ENCODE measurements around the gene TSC22D2.

TSC22D2 gene

DNA sequence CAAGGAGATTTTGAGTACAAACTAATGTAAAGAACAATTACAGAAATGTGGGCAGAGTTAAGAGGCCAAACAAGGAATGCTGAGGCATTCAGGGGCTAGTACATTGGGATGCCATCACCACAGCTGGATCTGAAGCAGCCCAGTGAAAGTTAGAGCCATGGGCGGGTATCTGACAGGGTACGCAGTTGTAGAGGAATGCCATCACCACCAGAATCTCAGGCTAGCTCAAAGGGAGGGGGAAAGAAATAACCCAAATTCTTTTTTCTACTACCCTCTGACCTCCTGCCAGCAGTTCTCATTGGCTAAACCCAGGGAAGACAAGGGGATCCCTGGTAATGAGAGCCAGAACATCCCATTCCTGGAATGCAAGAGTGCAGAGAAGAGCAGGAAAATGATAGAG, 9.0 kb upstream of the TSC22D2 start:
- Histone ChIP-seq H3K9ac (ENCODE audit: low read depth, low read length, poor library complexity, severe bottlenecking) (no peak overlapping the region), H3K9me2 (replicated peaks; ENCODE audit: low read depth, low read length) (no peaks in the 10 kb centered on the region), H3K4me1 (ENCODE audit: insufficient read depth, low read length, poor library complexity, severe bottlenecking) (no peaks in the 10 kb centered on the region), H3K27me3 (ENCODE audit: insufficient read depth, low read length, poor library complexity, severe bottlenecking) (no peaks in the 10 kb centered on the region), H3K4me3 (ENCODE audit: low read length, poor library complexity, severe bottlenecking) (no peak overlapping the region), H3K79me2 (ENCODE audit: insufficient read depth, low read length) (no peaks in the 10 kb centered on the region), H3K4me2 (ENCODE audit: low read depth, low read length, poor library complexity, severe bottlenecking) (no peak overlapping the region), H3K9me3 (ENCODE audit: insufficient read depth, low read depth, low read length) (no peaks in the 10 kb centered on the region), H3K36me3 (ENCODE audit: insufficient read depth, low read length) (no peaks in the 10 kb centered on the region), H4K20me1 (ENCODE audit: insufficient read depth, low read length, poor library complexity, severe bottlenecking) (no peaks in the 10 kb centered on the region), H2AFZ (ENCODE audit: low read length) (no peak overlapping the region), H3F3A (ENCODE audit: low read depth) (no peaks in the 10 kb centered on the region)
- TF ChIP-seq, protein P1, sequence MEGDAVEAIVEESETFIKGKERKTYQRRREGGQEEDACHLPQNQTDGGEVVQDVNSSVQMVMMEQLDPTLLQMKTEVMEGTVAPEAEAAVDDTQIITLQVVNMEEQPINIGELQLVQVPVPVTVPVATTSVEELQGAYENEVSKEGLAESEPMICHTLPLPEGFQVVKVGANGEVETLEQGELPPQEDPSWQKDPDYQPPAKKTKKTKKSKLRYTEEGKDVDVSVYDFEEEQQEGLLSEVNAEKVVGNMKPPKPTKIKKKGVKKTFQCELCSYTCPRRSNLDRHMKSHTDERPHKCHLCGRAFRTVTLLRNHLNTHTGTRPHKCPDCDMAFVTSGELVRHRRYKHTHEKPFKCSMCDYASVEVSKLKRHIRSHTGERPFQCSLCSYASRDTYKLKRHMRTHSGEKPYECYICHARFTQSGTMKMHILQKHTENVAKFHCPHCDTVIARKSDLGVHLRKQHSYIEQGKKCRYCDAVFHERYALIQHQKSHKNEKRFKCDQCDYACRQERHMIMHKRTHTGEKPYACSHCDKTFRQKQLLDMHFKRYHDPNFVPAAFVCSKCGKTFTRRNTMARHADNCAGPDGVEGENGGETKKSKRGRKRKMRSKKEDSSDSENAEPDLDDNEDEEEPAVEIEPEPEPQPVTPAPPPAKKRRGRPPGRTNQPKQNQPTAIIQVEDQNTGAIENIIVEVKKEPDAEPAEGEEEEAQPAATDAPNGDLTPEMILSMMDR (conservative IDR thresholded peaks at IDR 0.05; ENCODE audit: low read length), result no peak
- no peak for TF ChIP-seq EZH2phosphoT487 (IDR thresholded peaks at IDR 0.05; ENCODE audit: borderline replicate concordance)

- Histone ChIP-seq H2AFZ (ENCODE audit: low read length) (no peak overlapping the region), H3K27me3 (ENCODE audit: insufficient read depth, low read length, poor library complexity, severe bottlenecking) (no peaks in the 10 kb centered on the region), H3K4me2 (ENCODE audit: low read depth, low read length, poor library complexity, severe bottlenecking) (no peak overlapping the region), H3K79me2 (ENCODE audit: insufficient read depth, low read length) (no peaks in the 10 kb centered on the region), H3K9ac (ENCODE audit: low read depth, low read length, poor library complexity, severe bottlenecking) (no peak overlapping the region), H4K20me1 (ENCODE audit: insufficient read depth, low read length, poor library complexity, severe bottlenecking) (no peaks in the 10 kb centered on the region), H3K36me3 (ENCODE audit: insufficient read depth, low read length) (no peaks in the 10 kb centered on the region), H3K9me3 (ENCODE audit: insufficient read depth, low read depth, low read length) (no peaks in the 10 kb centered on the region), H3K4me1 (ENCODE audit: insufficient read depth, low read length, poor library complexity, severe bottlenecking) (no peaks in the 10 kb centered on the region), H3K9me2 (replicated peaks; ENCODE audit: low read depth, low read length) (no peaks in the 10 kb centered on the region), H3F3A (ENCODE audit: low read depth) (no peaks in the 10 kb centered on the region), H3K4me3 (ENCODE audit: low read length, poor library complexity, severe bottlenecking) (no peak overlapping the region)
- no peak for TF ChIP-seq EZH2phosphoT487 (IDR thresholded peaks at IDR 0.05; ENCODE audit: borderline replicate concordance)
- TF ChIP-seq, protein P1 (conservative IDR thresholded peaks at IDR 0.05; ENCODE audit: low read length), result no peak
These were observed 6.8 kb upstream of the TSC22D2 start for GRCh38 chr3:150401285-150401684.

DNA sequence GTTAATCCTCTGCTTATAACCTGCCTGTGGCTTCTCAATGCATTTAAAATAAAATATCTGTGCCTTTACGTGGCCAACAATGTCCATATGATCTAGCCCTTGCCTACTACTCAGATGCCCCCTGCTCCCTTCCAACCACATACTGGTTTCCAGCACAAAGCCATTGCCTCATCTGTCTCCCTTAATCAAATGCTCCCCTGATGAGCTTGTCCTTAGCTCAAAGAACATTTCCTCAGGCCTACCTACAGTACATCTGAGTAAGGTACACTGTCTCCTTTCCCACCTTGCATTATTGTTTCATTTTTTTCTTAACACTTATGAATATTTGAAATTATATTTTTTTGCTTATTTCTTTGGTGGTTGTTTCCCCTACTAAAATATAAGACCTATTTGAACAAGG, 5.9 kb upstream of the TSC22D2 start:
- peaks cover 5% of the 10 kb centered on the region for H3K4me1 ChIP-seq (ENCODE audit: insufficient read depth, low read length, poor library complexity, severe bottlenecking)
- TF ChIP-seq, protein P1 (conservative IDR thresholded peaks at IDR 0.05; ENCODE audit: low read length), result no peak
- TF ChIP-seq EZH2phosphoT487 (IDR thresholded peaks at IDR 0.05; ENCODE audit: borderline replicate concordance), result no peak

More for the DNA sequence above, 5.9 kb upstream of the TSC22D2 start:
- H3F3A ChIP-seq (ENCODE audit: low read depth), result no peaks in the 10 kb centered on the region
- H3K9me3 ChIP-seq (ENCODE audit: insufficient read depth, low read depth, low read length), result no peaks in the 10 kb centered on the region
- H3K9ac ChIP-seq (ENCODE audit: low read depth, low read length, poor library complexity, severe bottlenecking), result no peak overlapping the region
- H3K9me2 ChIP-seq (replicated peaks; ENCODE audit: low read depth, low read length), result no peaks in the 10 kb centered on the region
- no peaks in the 10 kb centered on the region for H3K36me3 ChIP-seq (ENCODE audit: insufficient read depth, low read length)
- H3K4me3 ChIP-seq (ENCODE audit: low read length, poor library complexity, severe bottlenecking), result no peak overlapping the region
- H3K79me2 ChIP-seq (ENCODE audit: insufficient read depth, low read length), result no peaks in the 10 kb centered on the region
- H2AFZ ChIP-seq (ENCODE audit: low read length), result no peak overlapping the region
- no peak overlapping the region for H3K4me2 ChIP-seq (ENCODE audit: low read depth, low read length, poor library complexity, severe bottlenecking)
- H4K20me1 ChIP-seq (ENCODE audit: insufficient read depth, low read length, poor library complexity, severe bottlenecking), result no peaks in the 10 kb centered on the region
- H3K27me3 ChIP-seq (ENCODE audit: insufficient read depth, low read length, poor library complexity, severe bottlenecking), result no peaks in the 10 kb centered on the region
